ENCODE results near the gene TSPAN11.

TSPAN11 gene

DNA sequence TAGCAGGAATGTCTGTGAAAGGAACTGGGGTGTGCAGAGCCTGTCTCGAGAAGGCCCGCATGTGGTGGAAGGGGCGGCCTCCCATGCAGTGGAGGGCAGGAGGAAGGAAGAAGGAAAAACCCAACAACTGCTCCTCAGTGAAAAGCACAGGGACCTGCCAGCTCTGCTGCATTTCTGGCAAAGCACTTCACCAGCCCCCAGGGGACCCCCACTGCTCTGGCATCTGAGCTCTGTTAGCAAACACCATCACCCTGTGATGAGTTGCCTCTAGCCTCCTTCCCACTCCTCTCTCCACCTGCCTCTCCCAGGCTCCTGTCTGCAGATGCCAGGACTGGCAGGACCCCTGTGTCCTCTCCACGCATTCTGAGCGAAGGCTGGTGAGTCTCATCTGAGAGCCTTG, 78.1 kb downstream of the TSPAN11 start:
- in situ Hi-C loops (cut with HindIII; ENCODE audit: low sequenced_read_pairs) = no loop called here
- H3K4me3 ChIP-seq (ENCODE audit: low read depth, low read length) = no peak overlapping the region
- TF ChIP-seq, protein P1, sequence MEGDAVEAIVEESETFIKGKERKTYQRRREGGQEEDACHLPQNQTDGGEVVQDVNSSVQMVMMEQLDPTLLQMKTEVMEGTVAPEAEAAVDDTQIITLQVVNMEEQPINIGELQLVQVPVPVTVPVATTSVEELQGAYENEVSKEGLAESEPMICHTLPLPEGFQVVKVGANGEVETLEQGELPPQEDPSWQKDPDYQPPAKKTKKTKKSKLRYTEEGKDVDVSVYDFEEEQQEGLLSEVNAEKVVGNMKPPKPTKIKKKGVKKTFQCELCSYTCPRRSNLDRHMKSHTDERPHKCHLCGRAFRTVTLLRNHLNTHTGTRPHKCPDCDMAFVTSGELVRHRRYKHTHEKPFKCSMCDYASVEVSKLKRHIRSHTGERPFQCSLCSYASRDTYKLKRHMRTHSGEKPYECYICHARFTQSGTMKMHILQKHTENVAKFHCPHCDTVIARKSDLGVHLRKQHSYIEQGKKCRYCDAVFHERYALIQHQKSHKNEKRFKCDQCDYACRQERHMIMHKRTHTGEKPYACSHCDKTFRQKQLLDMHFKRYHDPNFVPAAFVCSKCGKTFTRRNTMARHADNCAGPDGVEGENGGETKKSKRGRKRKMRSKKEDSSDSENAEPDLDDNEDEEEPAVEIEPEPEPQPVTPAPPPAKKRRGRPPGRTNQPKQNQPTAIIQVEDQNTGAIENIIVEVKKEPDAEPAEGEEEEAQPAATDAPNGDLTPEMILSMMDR (IDR thresholded peaks at IDR 0.05; ENCODE audit: low read depth, low read length, missing control alignments) = no peak
- DNase-seq (ENCODE audit: low read depth) = no peak

DNA sequence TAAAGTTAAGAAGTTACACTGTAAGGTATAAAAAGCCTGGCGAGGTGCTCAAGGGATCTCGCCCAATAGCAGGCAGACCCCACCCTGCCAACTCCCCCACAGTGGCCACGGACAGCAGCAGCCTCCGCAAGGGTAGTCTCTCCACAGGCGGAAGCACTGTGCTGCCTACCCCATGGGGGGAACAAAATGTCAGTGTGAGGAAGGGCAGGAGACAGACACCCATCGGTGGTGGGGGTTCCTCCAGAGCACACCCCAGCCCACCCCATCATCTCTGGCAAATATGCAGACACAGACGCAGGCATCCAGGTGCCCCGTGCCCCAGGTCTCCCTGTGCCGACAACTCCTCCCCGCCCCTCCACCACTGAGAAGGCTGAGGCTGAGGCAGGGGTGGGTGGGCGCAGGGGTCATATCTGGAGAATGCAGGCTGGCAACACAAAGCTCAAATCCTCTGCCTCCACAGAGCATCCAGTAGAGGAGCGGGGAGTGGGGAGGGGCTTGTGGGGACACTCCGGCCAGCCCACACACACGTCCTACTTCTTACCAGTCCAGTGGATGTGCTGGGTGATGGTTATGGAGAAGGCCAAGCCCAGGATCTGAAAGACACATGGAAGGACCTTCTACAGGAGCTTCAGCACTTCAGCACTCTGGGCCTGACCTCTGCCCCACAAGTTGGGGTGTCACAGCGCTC, 78.9 kb downstream of the TSPAN11 start:
- TF ChIP-seq, protein P1 (IDR thresholded peaks at IDR 0.05; ENCODE audit: low read depth, low read length, missing control alignments) = no peak
- no peak for DNase-seq (ENCODE audit: low read depth)
- in situ Hi-C loops (cut with HindIII; ENCODE audit: low sequenced_read_pairs) = no loop called here
- no peak overlapping the region for H3K4me3 ChIP-seq (ENCODE audit: low read depth, low read length)

DNA sequence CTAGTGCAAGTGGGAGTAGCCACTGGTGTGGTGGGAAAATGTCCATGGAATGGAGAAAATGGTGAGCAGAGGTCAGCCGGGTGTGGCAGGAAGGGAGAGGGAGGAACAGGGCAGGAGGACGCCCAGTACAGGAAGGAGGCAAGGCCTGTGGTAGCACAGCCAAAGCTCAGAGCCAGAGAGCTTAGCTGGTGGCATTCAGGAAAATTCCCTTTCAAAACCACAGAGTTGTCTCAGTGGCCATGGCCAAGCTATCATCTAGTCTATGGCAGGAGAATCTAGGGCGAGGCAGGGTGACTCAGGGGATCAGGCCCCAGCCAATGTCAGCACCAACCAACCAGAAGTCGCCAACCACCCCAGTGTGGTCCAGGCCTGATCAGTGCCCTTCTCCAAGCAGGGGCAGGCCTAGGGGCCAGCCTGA, 79.4 kb downstream of the TSPAN11 start:
- TF ChIP-seq, protein P1 (IDR thresholded peaks at IDR 0.05; ENCODE audit: low read depth, low read length, missing control alignments) = no peak
- in situ Hi-C loops (cut with HindIII; ENCODE audit: low sequenced_read_pairs) = no loop called here
- DNase-seq (ENCODE audit: low read depth) = no peak
- no peak overlapping the region for H3K4me3 ChIP-seq (ENCODE audit: low read depth, low read length)

DNA sequence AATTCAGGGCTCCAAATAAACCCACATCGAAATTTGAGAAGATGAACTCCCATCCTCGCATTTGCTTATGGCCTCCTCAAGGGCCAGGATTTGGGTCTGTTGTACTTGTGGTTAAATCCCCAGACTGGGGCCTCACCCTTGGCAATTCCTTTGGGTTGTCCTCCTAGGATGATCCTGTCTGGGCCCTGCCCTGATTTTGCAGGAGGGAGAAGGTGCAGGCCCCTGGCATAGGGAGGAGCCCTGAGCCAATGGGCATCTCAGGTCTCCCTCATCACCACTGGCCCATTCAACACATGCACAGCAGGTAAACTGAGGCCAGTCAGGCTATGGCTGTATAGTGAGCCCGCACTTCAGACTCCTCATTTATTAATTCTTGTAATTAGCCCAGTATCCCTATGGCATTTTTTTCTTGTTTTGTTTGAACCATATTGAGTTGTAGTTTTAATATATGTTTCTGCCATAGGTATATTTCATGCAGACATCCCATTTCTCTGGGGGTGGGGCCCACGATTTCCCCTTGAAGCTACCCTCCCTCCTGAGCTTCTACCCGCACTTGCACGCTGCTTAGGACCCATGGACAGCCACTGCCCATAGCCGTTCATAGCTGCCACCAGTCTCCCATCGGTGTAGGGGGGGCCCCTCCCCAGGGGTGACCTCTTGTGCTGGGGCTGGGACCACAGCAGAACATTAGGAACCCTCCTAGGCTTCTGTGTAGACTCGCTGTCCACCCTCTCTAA, 80.0 kb downstream of the TSPAN11 start:
- no peak for DNase-seq (ENCODE audit: low read depth)
- in situ Hi-C loops (cut with HindIII; ENCODE audit: low sequenced_read_pairs) = no loop called here
- H3K4me3 ChIP-seq (ENCODE audit: low read depth, low read length) = no peak overlapping the region
- TF ChIP-seq, protein P1 (IDR thresholded peaks at IDR 0.05; ENCODE audit: low read depth, low read length, missing control alignments) = no peak

DNA sequence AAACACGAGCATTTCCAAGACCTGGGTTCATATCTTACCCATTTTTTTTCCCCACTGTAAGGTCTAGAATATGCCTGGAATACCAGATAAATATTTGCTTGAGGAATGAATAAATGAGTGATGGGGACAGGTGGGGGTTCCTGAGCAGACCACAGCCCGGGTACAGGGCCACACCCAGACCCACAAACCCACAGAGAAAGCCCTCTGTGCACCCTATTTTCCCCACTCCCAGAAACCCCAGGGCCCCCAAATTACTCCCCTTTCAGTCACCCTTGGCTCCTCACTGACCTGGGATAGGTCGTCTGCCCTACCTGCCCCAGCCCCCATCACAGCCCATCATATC, 80.6 kb downstream of the TSPAN11 start:
- TF ChIP-seq, protein P1 (IDR thresholded peaks at IDR 0.05; ENCODE audit: low read depth, low read length, missing control alignments) = no peak
- in situ Hi-C loops (cut with HindIII; ENCODE audit: low sequenced_read_pairs) = no loop called here
- no peak for DNase-seq (ENCODE audit: low read depth)
- no peak overlapping the region for H3K4me3 ChIP-seq (ENCODE audit: low read depth, low read length)

DNA sequence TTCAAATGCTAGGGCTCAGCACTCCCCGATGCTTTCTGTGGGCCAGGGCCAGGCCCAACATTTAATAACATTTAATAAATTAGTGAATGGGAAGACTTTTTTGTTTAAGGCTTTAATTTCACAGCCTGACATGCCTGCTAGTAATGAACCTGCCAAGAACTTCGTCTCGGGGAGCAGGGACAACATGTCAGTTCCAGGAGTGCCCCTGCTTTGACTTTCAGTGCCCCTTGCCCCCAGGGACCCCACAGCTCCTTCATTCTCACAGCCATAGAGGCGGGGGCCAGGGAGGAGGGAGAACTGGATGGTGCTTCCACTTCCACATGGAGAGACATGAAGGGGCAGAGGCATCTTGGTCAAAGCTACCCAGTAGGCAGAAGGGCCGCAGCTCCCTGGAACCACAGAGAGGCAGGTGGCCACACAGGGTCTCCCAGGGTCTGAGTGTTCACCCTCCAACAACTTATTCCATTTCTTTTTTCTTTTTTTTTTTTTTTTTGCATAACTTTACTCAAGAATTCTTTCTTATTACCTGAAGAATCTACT, 81.2 kb downstream of the TSPAN11 start:
- in situ Hi-C loops (cut with HindIII; ENCODE audit: low sequenced_read_pairs) = no loop called here
- H3K4me3 ChIP-seq (ENCODE audit: low read depth, low read length) = no peak overlapping the region
- TF ChIP-seq, protein P1 (IDR thresholded peaks at IDR 0.05; ENCODE audit: low read depth, low read length, missing control alignments) = no peak
- DNase-seq (ENCODE audit: low read depth) = no peak

Measured in astrocyte of the cerebellum (primary cell).